HFF-Myc (cell line): Measurements from ENCODE around the gene SIAH2.

ENCODE experiments used
- DNase-seq: peaks from one replicate; pipeline ENCODE4 v3.0.0-alpha.2; 2011; ENCODE audit warnings: low read depth; ENCODE audit errors: extremely low read depth
- H3K4me3 ChIP-seq: replicated peaks from 2 replicates; pipeline ENCODE4 v1.5.1; 2011; ENCODE audit warnings: low read depth, mild to moderate bottlenecking, control low read depth, low read length
- CTCF ChIP-seq: IDR thresholded peaks from 2 replicates; pipeline ENCODE4 v1.5.1; 2012; ENCODE audit warnings: mild to moderate bottlenecking, low read depth, low read length, control low read depth; ENCODE audit errors: missing control alignments

The SIAH2 gene

GRCh38 chr3:150763122-150763840 lies at the start of gene SIAH2:
TSS of gene SIAH2 (minus strand) at chr3:150763169. CDS start at chr3:150762849, 320 bp downstream.
- TF ChIP-seq CTCF = no peak
- peak within 1 kb of the TSS; percentile 87 for H3K4me3 ChIP-seq
- peak; percentile 78 for DNase-seq

- no peak for DNase-seq
- no peak for TF ChIP-seq CTCF
- H3K4me3 ChIP-seq = no peak overlapping the region
Observed at GRCh38 chr3:150811984-150812383, 49.0 kb upstream of the SIAH2 start.

- DNase-seq = no peak
- TF ChIP-seq CTCF = no peak
- H3K4me3 ChIP-seq = no peak overlapping the region
Observed at GRCh38 chr3:150810641-150811040, 47.7 kb upstream of the SIAH2 start.

GRCh38 chr3:150806185-150806835 lies 43.3 kb upstream of the SIAH2 start:
- no peak for TF ChIP-seq CTCF
- no peak for DNase-seq
- H3K4me3 ChIP-seq = no peak overlapping the region

GRCh38 chr3:150805354-150805753 lies 42.4 kb upstream of the SIAH2 start:
- H3K4me3 ChIP-seq = no peak overlapping the region
- DNase-seq = no peak
- no peak for TF ChIP-seq CTCF

- TF ChIP-seq CTCF = no peak
- H3K4me3 ChIP-seq = no peak overlapping the region
- no peak for DNase-seq
Observed at GRCh38 chr3:150803440-150803985, 40.5 kb upstream of the SIAH2 start.
